K562 (cell line): ENCODE data around the gene MYO3B. TPM values are rescaled to one million over a fixed set of nuclear protein-coding genes. Genes with fewer than 3 reads are reported as not detected.

Experiments
- CC2D1A ChIP-seq: fragments of 450-650 bp; IDR thresholded peaks from 2 replicates; pipeline ENCODE4 v1.6.1; 2017; ENCODE audit warnings: mild to moderate bottlenecking
- CEBPG ChIP-seq, 3 experiments: fragments of 200-800 bp in 1 of 3; sonication (Bioruptor generic) in 1 of 3; sonication (generic) in 1 of 3; formaldehyde crosslinking in 1 of 3; IDR thresholded peaks in 2 of 3; conservative IDR thresholded peaks in 1 of 3; 2 replicates each; pipeline versions ENCODE4 v1.6.1 to v1.8.0; 2016 to 2022; ENCODE audit warnings: missing compliant biosample characterization in 2 of 3, missing genetic modification characterization in 2 of 3, mild to moderate bottlenecking in 1 of 3, missing genetic modification reagents in 1 of 3
- HNRNPUL1 ChIP-seq: fragments of 200-400 bp; formaldehyde crosslinking; IDR thresholded peaks from 2 replicates; pipeline ENCODE4 v1.6.1; 2017; ENCODE audit warnings: low read length
- LCOR ChIP-seq: sonication (generic); formaldehyde crosslinking; IDR thresholded peaks from 2 replicates; pipeline ENCODE4 v1.8.0; 2022; ENCODE audit warnings: mild to moderate bottlenecking, missing genetic modification reagents
- NFRKB ChIP-seq: fragments of 450-650 bp; IDR thresholded peaks from 2 replicates; pipeline ENCODE4 v1.6.1; 2016; ENCODE audit warnings: low read depth
- PATZ1 ChIP-seq: fragments of 250-450 bp; sonication (Bioruptor Pico); IDR thresholded peaks from 2 replicates; pipeline ENCODE4 v1.5.0; 2020; ENCODE audit warnings: mild to moderate bottlenecking, borderline replicate concordance
- PRMT5 ChIP-seq: sonication (generic); formaldehyde crosslinking; IDR thresholded peaks from 2 replicates; pipeline ENCODE4 v1.5.0; 2020; ENCODE audit warnings: missing genetic modification reagents
- TEAD4 ChIP-seq, 2 experiments: sonication (generic) in 1 of 2; formaldehyde crosslinking in 1 of 2; IDR thresholded peaks; 2 replicates each; pipeline versions ENCODE4 v1.6.1 to v1.8.0; 2012 to 2022; ENCODE audit warnings: borderline replicate concordance in 1 of 2, inconsistent platforms in 1 of 2, low read length in 1 of 2, mild to moderate bottlenecking in 1 of 2, missing genetic modification reagents in 1 of 2
- TGIF2 ChIP-seq: sonication (generic); formaldehyde crosslinking; IDR thresholded peaks from 2 replicates; pipeline ENCODE4 v1.8.1; 2022; ENCODE audit warnings: mild to moderate bottlenecking, missing genetic modification reagents, moderate library complexity
- YBX1 ChIP-seq: fragments of 450-650 bp; IDR thresholded peaks from 2 replicates; pipeline ENCODE4 v1.7.1; 2016; ENCODE audit warnings: mild to moderate bottlenecking
- ZNF239 ChIP-seq: fragments of 250-450 bp; sonication (Bioruptor Pico); IDR thresholded peaks from 2 replicates; pipeline ENCODE4 v1.4.0; 2020; ENCODE audit warnings: mild to moderate bottlenecking
- ZNF668 ChIP-seq: fragments of 250-450 bp; sonication (Bioruptor Pico); IDR thresholded peaks from 2 replicates; pipeline ENCODE4 v1.8.0; 2022; ENCODE audit warnings: mild to moderate bottlenecking, inconsistent platforms
- polyA plus RNA-seq, 8 experiments: library from polyadenylated mRNA; depleted of rRNA in 4 of 8; stranded (reverse) in 5 of 8; unstranded in 3 of 8; fragments of >200 nt; fragmentation: Nextera tagmentation in 2 of 8; fragmentation: Illumina TruSeq in 1 of 8; extraction: Ambion mirVana in 2 of 8; extraction: Trizol in 1 of 8; gene quantifications; 2 replicates each; pipeline versions ENCODE4 v1.2.1 to v1.2.3, GENCODE V29; 2011 to 2014; ENCODE audit warnings: inconsistent platforms in 1 of 8, missing spikeins in 1 of 8
- total RNA-seq, 7 experiments: library from RNA; depleted of rRNA in 6 of 7; stranded (reverse); fragments of >200 nt in 6 of 7; fragmentation: Illumina TruSeq in 2 of 7; extraction: Trizol in 2 of 7; gene quantifications; 2 replicates each; pipeline versions ENCODE4 v1.2.1 to v1.2.3, GENCODE V29; 2011 to 2021; ENCODE audit warnings: low replicate concordance in 1 of 7
- TF ChIP-seq, protein P1 (sequence below), 3 experiments: fragments of 200-800 bp in 1 of 3; fragments of 250-450 bp in 1 of 3; fragments of 450-650 bp in 1 of 3; sonication (Bioruptor Pico) in 1 of 3; sonication (Bioruptor generic) in 1 of 3; formaldehyde crosslinking in 1 of 3; IDR thresholded peaks; 2 replicates each; pipeline versions ENCODE4 v1.6.1 to v1.8.0; 2016 to 2022; ENCODE audit warnings: mild to moderate bottlenecking in 2 of 3, missing genetic modification characterization in 2 of 3, missing compliant biosample characterization in 1 of 3, moderate library complexity in 1 of 3

The MYO3B gene
- total and polyA plus RNA-seq, 9 of the 15 experiments (the other 6 are each of a cell fraction or from before 2014, with no cell fraction given) = 2.7 to 6.5 (median 3.6) TPM

GRCh38 chr2:170362871-170363631 lies 185.1 kb downstream of the MYO3B start (continued):
- TF ChIP-seq, protein P1, sequence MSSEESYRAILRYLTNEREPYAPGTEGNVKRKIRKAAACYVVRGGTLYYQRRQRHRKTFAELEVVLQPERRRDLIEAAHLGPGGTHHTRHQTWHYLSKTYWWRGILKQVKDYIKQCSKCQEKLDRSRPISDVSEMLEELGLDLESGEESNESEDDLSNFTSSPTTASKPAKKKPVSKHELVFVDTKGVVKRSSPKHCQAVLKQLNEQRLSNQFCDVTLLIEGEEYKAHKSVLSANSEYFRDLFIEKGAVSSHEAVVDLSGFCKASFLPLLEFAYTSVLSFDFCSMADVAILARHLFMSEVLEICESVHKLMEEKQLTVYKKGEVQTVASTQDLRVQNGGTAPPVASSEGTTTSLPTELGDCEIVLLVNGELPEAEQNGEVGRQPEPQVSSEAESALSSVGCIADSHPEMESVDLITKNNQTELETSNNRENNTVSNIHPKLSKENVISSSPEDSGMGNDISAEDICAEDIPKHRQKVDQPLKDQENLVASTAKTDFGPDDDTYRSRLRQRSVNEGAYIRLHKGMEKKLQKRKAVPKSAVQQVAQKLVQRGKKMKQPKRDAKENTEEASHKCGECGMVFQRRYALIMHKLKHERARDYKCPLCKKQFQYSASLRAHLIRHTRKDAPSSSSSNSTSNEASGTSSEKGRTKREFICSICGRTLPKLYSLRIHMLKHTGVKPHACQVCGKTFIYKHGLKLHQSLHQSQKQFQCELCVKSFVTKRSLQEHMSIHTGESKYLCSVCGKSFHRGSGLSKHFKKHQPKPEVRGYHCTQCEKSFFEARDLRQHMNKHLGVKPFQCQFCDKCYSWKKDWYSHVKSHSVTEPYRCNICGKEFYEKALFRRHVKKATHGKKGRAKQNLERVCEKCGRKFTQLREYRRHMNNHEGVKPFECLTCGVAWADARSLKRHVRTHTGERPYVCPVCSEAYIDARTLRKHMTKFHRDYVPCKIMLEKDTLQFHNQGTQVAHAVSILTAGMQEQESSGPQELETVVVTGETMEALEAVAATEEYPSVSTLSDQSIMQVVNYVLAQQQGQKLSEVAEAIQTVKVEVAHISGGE (CRISPR knock-in tag; IDR thresholded peaks at IDR 0.05) = no peak; a peak in 1 of 6 replicates
- no peak for TF ChIP-seq LCOR (CRISPR knock-in tag)
- no peak; the same call in 1 of the 2 replicates for TF ChIP-seq NFRKB
- TF ChIP-seq CC2D1A = no peak
- no peak for TF ChIP-seq PRMT5
- no peak for TF ChIP-seq YBX1
- TF ChIP-seq CEBPG (CRISPR knock-in tag; IDR thresholded peaks at IDR 0.05) = no peak
- TF ChIP-seq CEBPG (tag; conservative IDR thresholded peaks at IDR 0.05 in 1 of 2, IDR thresholded peaks at IDR 0.05 in 1 of 2) = no peak; a peak in 3 of 4 replicates
- no peak for TF ChIP-seq HNRNPUL1
- peak; percentile 54 for TF ChIP-seq ZNF239 (CRISPR knock-in tag)
- TF ChIP-seq TEAD4 (IDR thresholded peaks at IDR 0.05; ENCODE audit: low read length) = peak; percentile 84
- TF ChIP-seq TEAD4 (CRISPR knock-in tag; IDR thresholded peaks at IDR 0.05; ENCODE audit: borderline replicate concordance) = no peak
- no peak for TF ChIP-seq TGIF2 (CRISPR knock-in tag)
- no peak; the same call in 1 of the 2 replicates for TF ChIP-seq ZNF668
- peak; percentile 72; the same call in 1 of the 2 replicates for TF ChIP-seq PATZ1 (CRISPR knock-in tag)
